Left ventricle myocardium inferior (tissue), 1 donor: ENCODE results near the gene COQ5. TPM values are rescaled to one million over a fixed set of nuclear protein-coding genes. Genes with fewer than 3 reads are reported as not detected.

Experiments
- DNase-seq: peaks from one replicate; pipeline ENCODE4 v3.0.0-alpha.2; 2020
- H3K27ac ChIP-seq: fragments of 200-600 bp; replicated peaks from 2 replicates; pipeline ENCODE4 v1.8.0; 2021
- H3K27me3 ChIP-seq: fragments of 200-600 bp; 2 replicates; pipeline ENCODE4 v1.8.0; 2021; ENCODE audit warnings: low read depth
- H3K36me3 ChIP-seq: fragments of 200-600 bp; 2 replicates; pipeline ENCODE4 v1.8.0; 2021
- H3K4me1 ChIP-seq: fragments of 200-600 bp; 2 replicates; pipeline ENCODE4 v1.8.0; 2021
- H3K4me3 ChIP-seq: fragments of 200-600 bp; 2 replicates; pipeline ENCODE4 v1.8.0; 2021; ENCODE audit warnings: mild to moderate bottlenecking, moderate library complexity
- H3K9me3 ChIP-seq: fragments of 200-600 bp; replicated peaks from 2 replicates; pipeline ENCODE4 v1.8.0; 2021
- intact Hi-C: fragments of 100-400 bp; cut with micrococcal nuclease; formaldehyde crosslinking; loops from one replicate; pipeline ENCODE4 v1.11.0; 2022
- total RNA-seq: library from RNA; stranded (reverse); fragmentation: NEBNext Ultra II Directional; extraction: Animal tissue kit (Norgen Biotek cat#: 25700); gene quantifications from one replicate; pipeline ENCODE4 v1.2.1, GENCODE V29; 2021
- TF ChIP-seq, protein P1 (sequence below): fragments of 200-600 bp; IDR thresholded peaks from 2 replicates; pipeline ENCODE4 v1.8.0; 2021; ENCODE audit warnings: antibody characterized with exemption, mild to moderate bottlenecking, borderline replicate concordance
- donor health status: DM: no; HTN: yes; CAD: no; lungs with severe emphysema.

Gene COQ5
- total RNA-seq, 1 donor from 2014 or later, result 41.8 TPM

DNA sequence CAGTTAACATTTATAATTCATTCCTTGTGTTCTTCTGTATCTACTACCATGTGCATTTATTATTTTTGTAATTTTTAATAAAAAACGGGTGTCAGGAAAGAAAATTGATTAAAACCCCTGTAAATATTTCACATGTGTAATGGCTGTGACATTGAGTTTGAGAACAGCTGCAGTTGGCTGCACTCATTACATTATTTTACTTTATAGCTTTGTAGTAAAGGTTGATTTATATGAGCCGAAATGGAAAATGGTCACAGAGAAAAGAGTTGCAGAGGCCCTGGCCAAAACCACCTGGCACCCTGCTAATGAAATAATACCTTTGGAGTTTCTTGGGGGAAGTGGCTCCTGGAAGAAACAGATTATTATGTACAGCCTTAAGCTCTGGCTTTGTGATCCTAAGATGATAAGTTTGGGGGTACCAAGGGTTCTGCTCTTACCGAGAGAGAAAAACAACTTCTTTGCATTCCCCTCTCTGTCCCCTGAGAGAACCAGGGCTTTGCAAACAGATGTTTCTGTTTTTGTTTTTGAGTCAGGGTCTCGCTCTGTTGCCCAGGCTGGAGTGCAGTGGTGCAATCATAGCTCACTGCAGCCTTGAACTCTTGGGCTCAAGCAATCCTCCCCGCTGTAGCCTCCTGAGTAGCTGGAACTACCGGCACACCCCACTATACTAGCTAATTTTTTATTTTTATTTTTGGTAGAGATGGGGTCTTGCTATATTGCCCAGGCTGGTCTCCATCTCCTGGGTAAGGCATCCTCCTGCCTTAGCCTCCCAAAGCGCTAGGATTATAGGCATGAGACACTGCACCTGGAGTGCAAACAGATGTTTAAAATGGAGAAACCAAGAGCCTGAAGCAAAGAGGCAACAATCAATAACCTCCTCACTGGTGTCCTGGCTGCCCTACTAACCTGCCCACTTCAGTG lies 42.7 kb downstream of the COQ5 start:
- H3K36me3 ChIP-seq, result peaks cover 11% of the 10 kb centered on the region
- H3K9me3 ChIP-seq, result no peaks in the 10 kb centered on the region
- no peak overlapping the region for H3K4me3 ChIP-seq
- no peaks in the 10 kb centered on the region for H3K27me3 ChIP-seq
- intact Hi-C loops, result no loop called here
- TF ChIP-seq, protein P1, sequence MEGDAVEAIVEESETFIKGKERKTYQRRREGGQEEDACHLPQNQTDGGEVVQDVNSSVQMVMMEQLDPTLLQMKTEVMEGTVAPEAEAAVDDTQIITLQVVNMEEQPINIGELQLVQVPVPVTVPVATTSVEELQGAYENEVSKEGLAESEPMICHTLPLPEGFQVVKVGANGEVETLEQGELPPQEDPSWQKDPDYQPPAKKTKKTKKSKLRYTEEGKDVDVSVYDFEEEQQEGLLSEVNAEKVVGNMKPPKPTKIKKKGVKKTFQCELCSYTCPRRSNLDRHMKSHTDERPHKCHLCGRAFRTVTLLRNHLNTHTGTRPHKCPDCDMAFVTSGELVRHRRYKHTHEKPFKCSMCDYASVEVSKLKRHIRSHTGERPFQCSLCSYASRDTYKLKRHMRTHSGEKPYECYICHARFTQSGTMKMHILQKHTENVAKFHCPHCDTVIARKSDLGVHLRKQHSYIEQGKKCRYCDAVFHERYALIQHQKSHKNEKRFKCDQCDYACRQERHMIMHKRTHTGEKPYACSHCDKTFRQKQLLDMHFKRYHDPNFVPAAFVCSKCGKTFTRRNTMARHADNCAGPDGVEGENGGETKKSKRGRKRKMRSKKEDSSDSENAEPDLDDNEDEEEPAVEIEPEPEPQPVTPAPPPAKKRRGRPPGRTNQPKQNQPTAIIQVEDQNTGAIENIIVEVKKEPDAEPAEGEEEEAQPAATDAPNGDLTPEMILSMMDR, result no peak
- no peak overlapping the region for H3K27ac ChIP-seq
- peaks cover 2% of the 10 kb centered on the region for H3K4me1 ChIP-seq
- no peak for DNase-seq

DNA sequence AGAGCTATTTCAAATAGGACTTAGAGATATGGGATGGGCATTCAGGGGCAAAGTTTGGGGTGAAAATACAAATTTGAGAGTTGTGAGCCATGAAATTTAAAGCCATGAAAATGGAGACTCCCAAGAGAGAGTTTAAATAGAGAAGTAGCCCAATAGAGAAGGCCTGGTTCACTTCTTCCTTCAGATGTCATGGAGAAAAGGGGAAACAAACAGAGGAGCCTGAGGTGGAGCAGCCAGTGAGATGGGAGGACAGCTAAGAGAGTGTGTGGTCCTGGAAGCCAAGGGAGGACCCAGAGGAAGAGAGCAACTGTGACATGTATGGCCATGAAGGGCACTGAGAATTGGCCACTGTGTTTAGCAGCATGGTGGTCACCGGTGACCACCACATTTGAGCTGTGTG lies 45.3 kb downstream of the COQ5 start:
- H3K27me3 ChIP-seq, result no peaks in the 10 kb centered on the region
- H3K9me3 ChIP-seq, result no peaks in the 10 kb centered on the region
- TF ChIP-seq, protein P1, result no peak
- no peak overlapping the region for H3K27ac ChIP-seq
- intact Hi-C loops, result no loop called here
- peaks cover 11% of the 10 kb centered on the region for H3K36me3 ChIP-seq
- DNase-seq, result no peak
- H3K4me3 ChIP-seq, result no peak overlapping the region
- no peaks in the 10 kb centered on the region for H3K4me1 ChIP-seq

DNA sequence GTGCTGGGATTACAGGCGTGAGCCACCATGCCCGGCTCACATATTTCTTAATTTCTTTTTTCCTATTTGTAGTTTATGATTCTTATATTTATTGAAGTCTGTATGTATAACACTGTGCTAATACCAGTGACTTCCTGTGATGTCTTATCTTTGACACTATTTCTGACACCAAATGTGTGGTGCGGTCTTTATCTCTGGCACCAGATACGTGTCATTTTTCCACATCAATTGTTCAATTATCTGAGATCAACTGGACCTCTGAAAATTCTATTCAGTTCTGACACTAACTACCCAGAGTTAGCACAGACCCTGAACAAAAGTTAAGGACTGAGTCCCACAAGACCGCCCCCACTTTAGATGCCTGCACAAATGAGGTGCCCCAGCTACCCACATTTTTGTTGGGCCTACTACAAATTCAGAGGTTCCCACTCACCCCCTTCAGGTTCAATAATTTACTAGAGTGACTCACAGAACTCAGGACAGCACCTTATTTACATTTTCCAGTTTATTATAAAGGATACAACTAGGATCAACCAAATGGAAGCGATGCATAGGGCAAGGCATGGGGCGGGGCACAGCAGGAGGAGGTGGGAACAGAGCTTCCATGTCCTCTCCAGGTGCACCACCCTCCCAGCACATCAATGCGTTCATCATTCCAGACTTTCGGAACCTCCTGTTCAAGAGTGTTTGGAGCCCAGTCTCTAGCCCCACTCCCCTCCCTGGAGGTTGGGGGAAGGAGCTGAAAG lies 47.8 kb downstream of the COQ5 start:
- TF ChIP-seq, protein P1, result no peak
- H3K27ac ChIP-seq, result no peak overlapping the region
- no peak for DNase-seq
- no peaks in the 10 kb centered on the region for H3K9me3 ChIP-seq
- H3K4me1 ChIP-seq, result no peaks in the 10 kb centered on the region
- H3K27me3 ChIP-seq, result no peaks in the 10 kb centered on the region
- intact Hi-C loops, result no loop called here
- peaks cover 11% of the 10 kb centered on the region for H3K36me3 ChIP-seq
- H3K4me3 ChIP-seq, result no peak overlapping the region

DNA sequence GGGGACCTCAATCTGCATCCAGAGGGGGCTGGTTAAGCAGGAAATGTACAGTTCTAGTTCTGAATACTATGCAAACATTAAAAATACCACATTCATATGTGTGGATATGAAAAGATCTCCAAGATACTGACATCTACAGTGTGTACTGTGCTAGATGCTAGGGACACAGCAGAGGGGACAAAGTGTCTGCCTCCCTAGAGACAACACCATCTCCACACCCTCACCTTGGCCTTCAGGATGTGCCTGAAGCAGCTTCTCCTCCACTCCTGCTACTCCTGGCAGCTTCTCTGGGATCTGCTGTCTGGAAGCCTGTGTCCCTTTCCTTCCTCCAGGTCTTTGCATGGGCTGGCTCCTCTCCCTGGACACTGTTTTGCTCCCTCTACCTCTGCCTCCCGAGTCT lies 48.7 kb downstream of the COQ5 start:
- Histone ChIP-seq H3K27ac (no peak overlapping the region), H3K4me1 (no peaks in the 10 kb centered on the region), H3K4me3 (no peak overlapping the region), H3K27me3 (no peaks in the 10 kb centered on the region), H3K36me3 (peaks cover 11% of the 10 kb centered on the region), H3K9me3 (no peaks in the 10 kb centered on the region)
- intact Hi-C loops, result no loop called here
- no peak for DNase-seq
- TF ChIP-seq, protein P1, result no peak

DNA sequence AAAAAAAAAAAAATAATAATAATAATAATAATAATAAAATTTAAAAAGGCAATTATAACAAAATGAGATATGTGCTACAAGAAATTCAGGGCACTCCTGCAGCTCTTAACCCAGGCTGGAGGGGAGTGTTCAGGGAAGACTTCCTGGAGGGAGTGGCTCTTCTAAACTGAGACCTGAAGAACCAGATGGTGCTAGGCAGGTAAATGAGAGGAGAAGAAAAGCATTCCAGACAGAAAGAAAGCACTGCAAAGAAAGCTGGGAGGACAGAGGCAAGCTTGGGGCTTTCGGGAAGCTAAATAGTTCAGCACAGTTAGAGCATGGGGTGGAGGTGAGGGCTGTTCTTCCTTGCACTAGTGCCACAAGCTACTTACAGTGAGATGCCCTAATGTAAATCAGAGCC lies 49.5 kb downstream of the COQ5 start:
- Histone ChIP-seq H3K9me3 (no peaks in the 10 kb centered on the region), H3K27ac (no peak overlapping the region), H3K36me3 (peaks cover 11% of the 10 kb centered on the region), H3K4me1 (no peaks in the 10 kb centered on the region), H3K27me3 (no peaks in the 10 kb centered on the region), H3K4me3 (no peak overlapping the region)
- intact Hi-C loops, result no loop called here
- TF ChIP-seq, protein P1, result no peak
- DNase-seq, result no peak
